ENCODE data around the gene PHC2. TPM values are rescaled to one million over a fixed set of nuclear protein-coding genes. Genes with fewer than 3 reads are reported as not detected.

Gene PHC2
- total RNA-seq, 1 donor from 2014 or later = 287 TPM

- Mint-ChIP-seq H3K27me3 (ENCODE audit: unreplicated experiment) (peaks cover 9% of the 10 kb centered on the region), H3K36me3 (ENCODE audit: unreplicated experiment) (peaks cover 4% of the 10 kb centered on the region), H3K4me1 (ENCODE audit: low read depth, unreplicated experiment) (peaks cover 22% of the 10 kb centered on the region), H3K9me3 (ENCODE audit: unreplicated experiment) (peaks cover 16% of the 10 kb centered on the region), H3K4me3 (ENCODE audit: unreplicated experiment) (no peak overlapping the region), H3K27ac (ENCODE audit: unreplicated experiment) (no peak overlapping the region)
- no peak for TF ChIP-seq CTCF (IDR thresholded peaks at IDR 0.05; ENCODE audit: partially characterized antibody, unreplicated experiment)
- no peak for DNase-seq
Observed at GRCh38 chr1:33326785-33327184, 104.1 kb downstream of the PHC2 start.

- Mint-ChIP-seq H3K27ac (ENCODE audit: unreplicated experiment) (peak overlapping the region; percentile 56), H3K36me3 (ENCODE audit: unreplicated experiment) (peaks cover 4% of the 10 kb centered on the region), H3K4me1 (ENCODE audit: low read depth, unreplicated experiment) (peaks cover 28% of the 10 kb centered on the region), H3K9me3 (ENCODE audit: unreplicated experiment) (peaks cover 15% of the 10 kb centered on the region), H3K27me3 (ENCODE audit: unreplicated experiment) (peaks cover 12% of the 10 kb centered on the region), H3K4me3 (ENCODE audit: unreplicated experiment) (no peak overlapping the region)
- TF ChIP-seq CTCF (IDR thresholded peaks at IDR 0.05; ENCODE audit: partially characterized antibody, unreplicated experiment) = no peak
- no peak for DNase-seq
Observed at GRCh38 chr1:33324677-33325575, 106.0 kb downstream of the PHC2 start.

GRCh38 chr1:33323663-33324477 lies 107.0 kb downstream of the PHC2 start:
- Mint-ChIP-seq H3K4me3 (ENCODE audit: unreplicated experiment) (no peak overlapping the region), H3K27ac (ENCODE audit: unreplicated experiment) (no peak overlapping the region), H3K9me3 (ENCODE audit: unreplicated experiment) (peaks cover 13% of the 10 kb centered on the region), H3K4me1 (ENCODE audit: low read depth, unreplicated experiment) (peaks cover 26% of the 10 kb centered on the region), H3K27me3 (ENCODE audit: unreplicated experiment) (peaks cover 12% of the 10 kb centered on the region), H3K36me3 (ENCODE audit: unreplicated experiment) (peaks cover 4% of the 10 kb centered on the region)
- no peak for TF ChIP-seq CTCF (IDR thresholded peaks at IDR 0.05; ENCODE audit: partially characterized antibody, unreplicated experiment)
- no peak for DNase-seq

- Mint-ChIP-seq H3K27ac (ENCODE audit: unreplicated experiment) (no peak overlapping the region), H3K4me3 (ENCODE audit: unreplicated experiment) (no peak overlapping the region), H3K36me3 (ENCODE audit: unreplicated experiment) (no peaks in the 10 kb centered on the region), H3K9me3 (ENCODE audit: unreplicated experiment) (peaks cover 15% of the 10 kb centered on the region), H3K4me1 (ENCODE audit: low read depth, unreplicated experiment) (peaks cover 25% of the 10 kb centered on the region), H3K27me3 (ENCODE audit: unreplicated experiment) (peaks cover 8% of the 10 kb centered on the region)
- no peak for DNase-seq
- no peak for TF ChIP-seq CTCF (IDR thresholded peaks at IDR 0.05; ENCODE audit: partially characterized antibody, unreplicated experiment)
Observed at GRCh38 chr1:33322870-33323585, 107.9 kb downstream of the PHC2 start.

Data from glutamatergic neuron (in vitro differentiated cells).